Muscle of leg (tissue), 11 donors: ENCODE results near the gene GNGT1. TPM values are rescaled to one million over a fixed set of nuclear protein-coding genes. Genes with fewer than 3 reads are reported as not detected.

ENCODE experiments used
- DNase-seq: peaks from one replicate; pipeline ENCODE4 v3.0.0; 2013
- H3K27ac ChIP-seq: one replicate; pipeline ENCODE4 v1.5.1; 2013; ENCODE audit warnings: mild to moderate bottlenecking, low read length, control low read depth
- H3K27me3 ChIP-seq: one replicate; pipeline ENCODE4 v1.6.1; 2013; ENCODE audit warnings: low read length; ENCODE audit not compliant: control insufficient read depth, insufficient read depth
- H3K36me3 ChIP-seq: one replicate; pipeline ENCODE4 v1.6.1; 2013; ENCODE audit warnings: low read length; ENCODE audit not compliant: control insufficient read depth, insufficient read depth
- H3K4me1 ChIP-seq: one replicate; pipeline ENCODE4 v1.6.1; 2013; ENCODE audit warnings: low read length; ENCODE audit not compliant: control insufficient read depth, insufficient read depth
- H3K4me3 ChIP-seq: one replicate; pipeline ENCODE4 v1.5.1; 2013; ENCODE audit warnings: low read length, control low read depth
- H3K9me3 ChIP-seq: replicated peaks from 2 replicates; pipeline ENCODE4 v1.6.1; 2013; ENCODE audit warnings: low read depth, low read length; ENCODE audit not compliant: control insufficient read depth
- WGBS: methylation state at CpG from one replicate; pipeline ENCODE4 v1.1.5; 2013; ENCODE audit warnings: missing lambda C conversion rate; ENCODE audit not compliant: insufficient coverage; 5-methylcytosine and 5-hydroxymethylcytosine counted together
- polyA plus RNA-seq, 8 donors: library from polyadenylated mRNA; unstranded; fragments of 120-200 nt; gene quantifications; one replicate each; pipeline versions ENCODE4 v1.2.1 to v1.2.3, GENCODE V29; 2013; ENCODE audit warnings: inconsistent platforms in 1 of 8, low replicate concordance in 1 of 8; ENCODE audit not compliant: insufficient read length in 8 of 8, insufficient read depth in 1 of 8
- total RNA-seq: library from RNA; stranded (reverse); fragments of 120-200 nt; gene quantifications from one replicate; pipeline ENCODE4 v1.2.4, GENCODE V29; 2013

Gene GNGT1
- total and polyA plus RNA-seq, 9 donors: not detected

DNA sequence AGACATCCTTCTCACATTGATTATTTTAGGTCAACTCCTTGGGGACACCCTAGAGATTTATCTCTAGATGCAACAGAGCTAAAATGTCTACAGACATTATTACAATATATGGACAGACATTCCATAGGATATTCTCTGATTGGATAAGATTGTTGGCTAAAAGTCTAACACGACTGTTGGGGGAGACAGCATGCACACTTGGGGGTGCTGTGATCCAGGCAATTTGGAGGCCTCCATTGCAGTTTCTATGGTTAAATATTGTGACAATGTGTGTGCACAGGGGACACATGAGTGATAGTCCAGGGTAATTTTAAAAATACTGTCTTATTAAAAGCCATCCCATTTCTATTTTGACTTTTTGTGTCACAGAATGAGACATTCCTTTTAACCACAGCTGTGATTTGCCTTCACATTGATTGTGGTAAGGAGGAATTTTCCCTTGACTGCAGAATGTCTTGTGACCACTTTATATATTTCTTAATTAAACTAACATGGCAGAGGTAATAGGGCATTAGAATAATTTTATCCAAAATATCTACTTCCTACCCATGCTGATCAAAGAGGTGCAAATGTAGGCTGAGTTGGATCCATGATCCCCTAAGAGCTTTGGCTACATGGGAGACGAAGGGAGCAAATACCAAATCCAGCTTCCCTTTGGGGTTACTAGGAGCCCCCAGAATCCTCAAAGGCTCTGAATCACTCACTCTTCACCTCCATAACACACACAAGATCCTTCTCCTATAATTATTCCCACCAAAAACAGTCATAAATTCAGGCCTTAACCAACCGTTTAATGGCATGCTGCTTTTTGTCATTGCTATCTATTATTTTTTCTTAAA lies 23.1 kb upstream of the GNGT1 start:
- 57% methylated on average over 1 of the region's 3 CpGs for WGBS
- no peak overlapping the region for H3K27ac ChIP-seq

DNA sequence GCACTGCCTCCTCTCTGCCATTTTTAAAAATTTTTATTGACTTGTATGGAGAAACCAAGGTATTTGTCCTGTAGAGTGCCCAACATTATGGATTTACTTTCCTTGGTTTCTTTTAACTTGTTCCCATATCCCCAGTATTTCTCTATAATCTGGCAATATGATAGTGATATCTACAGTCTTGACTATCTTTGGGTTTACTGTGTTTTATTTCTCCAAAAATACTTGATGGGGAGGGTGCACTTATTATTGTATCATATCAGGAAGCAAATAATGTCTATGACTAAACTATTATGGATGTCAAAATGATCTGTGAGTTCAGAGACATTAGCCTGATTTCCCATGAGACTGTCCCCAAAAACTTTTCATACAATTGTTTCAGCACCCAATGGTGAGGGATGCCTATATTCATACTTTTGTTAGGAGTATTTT lies 22.4 kb upstream of the GNGT1 start:
- Histone ChIP-seq H3K4me1 (no peaks in the 10 kb centered on the region), H3K27ac (no peak overlapping the region), H3K27me3 (no peaks in the 10 kb centered on the region), H3K36me3 (no peaks in the 10 kb centered on the region), H3K9me3 (peaks cover 4% of the 10 kb centered on the region), H3K4me3 (no peak overlapping the region)
- no peak for DNase-seq

More for the DNA sequence above, 23.1 kb upstream of the GNGT1 start:
- H3K4me1 ChIP-seq: no peaks in the 10 kb centered on the region
- no peaks in the 10 kb centered on the region for H3K27me3 ChIP-seq
- H3K9me3 ChIP-seq: peaks cover 4% of the 10 kb centered on the region
- no peak for DNase-seq
- no peak overlapping the region for H3K4me3 ChIP-seq
- no peaks in the 10 kb centered on the region for H3K36me3 ChIP-seq

DNA sequence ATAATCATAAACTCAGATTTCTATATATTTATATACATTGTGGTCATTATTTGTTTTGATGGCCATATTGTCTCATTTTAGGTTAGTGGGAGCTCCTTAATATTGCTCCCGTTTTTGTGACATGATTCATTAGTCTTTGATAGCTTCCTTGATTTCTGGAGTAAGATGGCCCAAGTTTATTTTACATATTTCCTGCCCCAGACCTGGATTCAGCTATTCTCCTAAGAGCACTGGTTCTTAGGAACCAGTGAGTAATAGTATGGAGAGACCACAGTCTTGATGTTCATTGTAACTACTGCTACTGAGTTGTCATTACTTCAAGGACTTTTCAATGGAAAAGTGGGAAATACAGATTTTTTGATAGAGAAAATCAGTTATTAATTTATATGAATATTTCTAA lies 21.8 kb upstream of the GNGT1 start:
- H3K36me3 ChIP-seq: no peaks in the 10 kb centered on the region
- no CpG with 5 or more reads among the region's 1 CpG for WGBS
- peaks cover 2% of the 10 kb centered on the region for H3K9me3 ChIP-seq
- no peaks in the 10 kb centered on the region for H3K4me1 ChIP-seq
- DNase-seq: no peak
- no peak overlapping the region for H3K27ac ChIP-seq
- H3K27me3 ChIP-seq: no peaks in the 10 kb centered on the region
- H3K4me3 ChIP-seq: no peak overlapping the region

DNA sequence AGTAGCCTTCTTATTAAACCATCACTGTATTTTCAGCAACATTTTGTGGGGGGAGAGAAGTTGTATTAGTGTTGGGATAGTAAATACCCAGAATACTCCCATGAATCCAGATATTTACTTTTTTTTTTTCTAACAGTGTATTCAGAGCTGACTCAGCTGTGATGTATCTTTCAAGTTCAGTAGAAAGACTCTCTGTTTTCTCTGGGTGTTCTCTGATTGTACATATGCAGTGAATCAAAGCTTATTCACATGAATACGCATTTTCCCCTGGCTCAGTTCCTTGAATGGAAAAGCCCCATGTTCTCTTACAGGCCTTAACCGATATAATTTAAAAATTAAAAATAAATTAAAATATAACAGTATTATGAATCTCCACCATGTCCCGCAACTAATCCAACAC lies 17.1 kb upstream of the GNGT1 start:
- H3K27ac ChIP-seq: no peak overlapping the region
- H3K36me3 ChIP-seq: no peaks in the 10 kb centered on the region
- DNase-seq: no peak
- H3K4me3 ChIP-seq: no peak overlapping the region
- H3K27me3 ChIP-seq: peaks cover 12% of the 10 kb centered on the region
- WGBS: no CpG with 5 or more reads among the region's 3 CpGs
- peaks cover 2% of the 10 kb centered on the region for H3K4me1 ChIP-seq
- H3K9me3 ChIP-seq: no peaks in the 10 kb centered on the region

DNA sequence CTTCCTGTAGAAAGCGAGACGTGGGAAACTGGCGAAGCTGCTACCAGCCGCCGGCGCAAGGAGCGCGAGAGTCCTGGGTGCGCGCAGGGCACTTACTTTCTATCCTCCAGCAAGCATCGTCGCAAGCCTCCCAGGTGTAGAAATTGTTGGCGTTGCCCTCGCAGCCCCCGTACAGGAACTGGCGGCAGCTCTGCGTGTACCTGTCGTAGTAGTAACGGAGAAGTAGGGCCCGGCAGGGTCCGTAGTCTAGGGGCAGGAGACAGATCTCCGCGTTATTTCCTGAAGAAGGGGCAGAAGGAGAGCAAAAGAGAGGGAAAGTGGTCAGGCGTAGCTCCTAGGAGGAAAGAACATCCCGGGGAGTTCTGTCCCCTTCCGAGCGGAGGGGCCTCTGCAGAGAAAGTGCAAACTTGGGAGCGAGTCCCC lies 16.3 kb upstream of the GNGT1 start:
- DNase-seq: peak; percentile 34
- Histone ChIP-seq H3K4me1 (peaks cover 2% of the 10 kb centered on the region), H3K4me3 (peak overlapping the region; percentile 55), H3K27me3 (peaks cover 12% of the 10 kb centered on the region), H3K36me3 (no peaks in the 10 kb centered on the region), H3K9me3 (no peaks in the 10 kb centered on the region), H3K27ac (no peak overlapping the region)
- 0% methylated on average over 27 of the region's 28 CpGs for WGBS

DNA sequence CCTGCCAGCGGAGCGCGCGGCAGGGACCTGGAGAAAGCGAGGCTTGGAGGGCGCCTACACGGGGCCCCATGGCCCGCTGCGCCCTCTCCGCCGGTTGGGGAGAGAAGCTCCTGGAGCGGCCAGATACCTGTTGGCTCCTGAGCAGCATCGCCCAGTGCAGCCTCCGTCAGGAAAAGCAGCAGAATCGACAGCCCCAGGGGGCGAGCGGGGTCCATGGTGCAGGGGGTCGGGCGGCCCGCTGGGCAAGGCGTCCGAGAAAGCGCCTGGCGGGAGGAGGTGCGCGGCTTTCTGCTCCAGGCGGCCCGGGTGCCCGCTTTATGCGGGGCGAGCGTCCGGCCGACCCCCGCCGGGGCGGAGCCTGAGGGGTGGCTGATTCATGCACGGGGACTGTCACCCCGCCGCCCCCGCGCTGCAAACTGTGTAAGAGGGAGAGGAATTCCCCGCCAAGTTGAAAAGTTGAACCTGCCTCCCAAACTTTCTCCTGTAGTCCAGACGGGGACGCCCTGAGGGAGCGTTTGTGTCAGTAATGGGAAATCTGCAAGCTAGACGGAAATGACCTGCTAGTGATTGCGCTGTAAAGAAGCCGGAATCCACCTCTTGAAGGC lies 15.8 kb upstream of the GNGT1 start, which contains the start of gene TFPI2:
TFPI2 (minus strand) TSS at position 290 of the 605 bp plus-strand sequence; CDS start at position 215, 75 bp downstream.
- Histone ChIP-seq H3K27me3 (peaks cover 12% of the 10 kb centered on the region), H3K36me3 (no peaks in the 10 kb centered on the region), H3K27ac (no peak within 1 kb of the TSS), H3K9me3 (no peaks in the 10 kb centered on the region), H3K4me3 (peak within 1 kb of the TSS; percentile 55), H3K4me1 (peaks cover 2% of the 10 kb centered on the region)
- WGBS: under 1% methylated on average over 48 of the region's 49 CpGs
- DNase-seq: peak; percentile 69

DNA sequence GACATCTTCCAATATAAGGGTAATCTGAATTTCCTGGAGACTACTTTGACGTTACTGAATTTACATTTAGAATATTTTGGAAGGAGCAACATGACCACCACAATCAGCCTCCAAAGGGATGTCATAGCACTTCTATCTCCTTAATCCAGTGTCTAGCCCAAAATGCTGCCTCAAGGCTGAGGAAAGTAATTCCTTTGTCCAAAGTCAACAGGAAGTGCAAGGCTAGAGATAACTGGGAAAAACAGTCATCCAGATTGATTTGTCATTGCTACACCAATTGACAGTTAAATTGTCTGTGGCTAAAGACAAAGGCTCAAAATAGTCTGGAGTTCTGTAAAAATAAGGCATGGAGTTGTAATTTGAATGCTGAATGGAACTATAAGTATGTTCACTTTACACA lies 11.9 kb upstream of the GNGT1 start:
- Histone ChIP-seq H3K4me3 (no peak overlapping the region), H3K27me3 (peaks cover 12% of the 10 kb centered on the region), H3K36me3 (no peaks in the 10 kb centered on the region), H3K4me1 (peaks cover 2% of the 10 kb centered on the region), H3K27ac (no peak overlapping the region), H3K9me3 (no peaks in the 10 kb centered on the region)
- no CpG with 5 or more reads among the region's 1 CpG for WGBS
- DNase-seq: no peak

DNA sequence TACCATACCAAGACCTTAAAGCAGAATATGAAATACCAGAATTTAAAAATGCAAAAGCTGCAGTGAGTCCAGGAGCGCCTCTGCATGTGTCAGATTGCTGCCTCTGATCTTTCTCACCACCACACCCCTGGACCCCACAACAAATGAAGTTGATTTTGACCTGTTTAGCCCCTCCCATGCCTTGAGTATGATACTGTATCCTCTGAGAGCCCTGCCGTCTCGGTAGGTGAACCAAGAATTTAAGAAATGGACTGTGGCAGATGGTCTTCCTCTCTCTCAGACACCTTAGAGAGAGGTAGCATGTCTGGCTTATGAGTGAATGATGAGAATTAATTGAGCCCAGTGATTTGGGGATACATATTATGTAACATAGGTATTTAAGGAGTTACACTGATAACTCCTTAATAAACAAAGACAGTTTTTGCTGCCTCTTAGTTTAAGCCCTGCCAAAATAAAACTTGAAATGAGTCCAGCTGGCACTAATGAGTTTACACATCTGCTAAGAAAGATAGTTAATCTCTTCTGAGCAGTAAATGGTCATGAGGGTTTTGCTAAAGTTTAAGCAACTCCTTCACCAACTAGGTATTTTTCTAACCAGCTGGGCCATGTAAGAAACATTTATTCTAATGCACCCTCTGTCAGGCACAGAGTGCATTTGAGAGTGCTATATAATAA lies 11.3 kb upstream of the GNGT1 start:
- H3K27me3 ChIP-seq: peaks cover 9% of the 10 kb centered on the region
- H3K27ac ChIP-seq: no peak overlapping the region
- DNase-seq: peak; percentile 57
- H3K36me3 ChIP-seq: no peaks in the 10 kb centered on the region
- no CpG with 5 or more reads among the region's 3 CpGs for WGBS
- H3K9me3 ChIP-seq: no peaks in the 10 kb centered on the region
- no peak overlapping the region for H3K4me3 ChIP-seq
- peaks cover under 1% of the 10 kb centered on the region for H3K4me1 ChIP-seq

DNA sequence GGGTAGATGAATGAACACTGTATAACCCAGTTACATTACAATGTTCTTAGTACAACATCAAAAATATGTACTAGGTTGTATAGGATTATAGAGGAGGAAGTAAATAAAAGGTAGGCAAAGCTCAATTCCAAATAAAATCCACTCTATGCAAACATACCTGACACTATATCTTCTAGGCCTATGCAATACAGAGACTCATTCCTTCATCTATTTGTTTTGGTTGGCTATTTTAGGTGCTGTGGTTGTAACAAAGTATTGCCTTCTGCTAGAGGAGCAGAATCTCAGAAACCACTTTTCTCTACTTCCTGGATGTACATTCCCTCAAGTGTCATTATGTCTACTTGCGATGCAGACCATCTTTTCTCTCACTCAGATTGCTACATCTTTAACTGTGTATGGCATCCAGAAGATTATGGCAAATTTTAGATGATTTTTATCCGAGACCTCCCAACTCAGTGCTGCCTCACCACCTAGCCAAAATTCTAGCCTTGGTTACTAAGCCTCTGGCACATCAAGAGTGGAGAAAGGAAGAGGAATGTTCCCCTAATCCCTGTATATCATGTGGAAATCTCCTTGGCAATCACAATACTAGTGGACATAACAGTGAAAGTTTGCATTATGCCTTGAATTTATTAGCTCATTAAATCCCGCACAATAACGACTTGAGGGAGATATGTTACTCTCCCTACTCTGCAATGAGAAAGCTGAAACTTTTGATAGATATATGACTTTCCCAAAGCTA lies 10.3 kb upstream of the GNGT1 start:
- H3K36me3 ChIP-seq: no peaks in the 10 kb centered on the region
- peak; percentile 20 for DNase-seq
- WGBS: no CpG with 5 or more reads among the region's 4 CpGs
- no peak overlapping the region for H3K4me3 ChIP-seq
- no peaks in the 10 kb centered on the region for H3K9me3 ChIP-seq
- no peaks in the 10 kb centered on the region for H3K27me3 ChIP-seq
- no peaks in the 10 kb centered on the region for H3K4me1 ChIP-seq
- H3K27ac ChIP-seq: no peak overlapping the region
